Kidney capillary endothelial cell (primary cell): ENCODE data around the gene PHF21A.
"Not testable (repeated sequence)": the region's sequence is repeated elsewhere in the genome, so short reads cannot be mapped to it uniquely, and the experiment has no call there.

Experiments
- DNase-seq: peaks from one replicate; pipeline ENCODE4 v3.0.0-alpha.2; 2018; ENCODE audit warnings: low spot score

PHF21A gene

DNA sequence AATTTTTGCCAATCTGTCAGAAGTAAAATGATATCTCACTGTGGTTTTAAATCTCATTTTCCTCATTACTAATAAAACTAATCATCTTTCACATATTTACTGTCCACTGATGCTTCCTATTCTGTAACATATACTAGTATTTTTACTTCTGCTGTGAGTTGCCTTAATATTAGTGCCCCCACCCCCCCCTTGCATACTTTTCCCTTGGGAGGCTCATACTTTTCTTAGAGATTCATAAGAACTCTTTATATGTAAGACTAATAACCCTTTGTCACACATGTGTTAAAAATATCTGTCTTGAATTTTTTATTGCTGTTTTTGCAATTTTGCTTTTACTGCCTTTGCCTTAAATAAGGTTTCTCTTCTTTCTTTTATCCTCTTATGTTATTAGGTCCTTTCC, 87.2 kb downstream of the PHF21A start:
- no peak for DNase-seq

DNA sequence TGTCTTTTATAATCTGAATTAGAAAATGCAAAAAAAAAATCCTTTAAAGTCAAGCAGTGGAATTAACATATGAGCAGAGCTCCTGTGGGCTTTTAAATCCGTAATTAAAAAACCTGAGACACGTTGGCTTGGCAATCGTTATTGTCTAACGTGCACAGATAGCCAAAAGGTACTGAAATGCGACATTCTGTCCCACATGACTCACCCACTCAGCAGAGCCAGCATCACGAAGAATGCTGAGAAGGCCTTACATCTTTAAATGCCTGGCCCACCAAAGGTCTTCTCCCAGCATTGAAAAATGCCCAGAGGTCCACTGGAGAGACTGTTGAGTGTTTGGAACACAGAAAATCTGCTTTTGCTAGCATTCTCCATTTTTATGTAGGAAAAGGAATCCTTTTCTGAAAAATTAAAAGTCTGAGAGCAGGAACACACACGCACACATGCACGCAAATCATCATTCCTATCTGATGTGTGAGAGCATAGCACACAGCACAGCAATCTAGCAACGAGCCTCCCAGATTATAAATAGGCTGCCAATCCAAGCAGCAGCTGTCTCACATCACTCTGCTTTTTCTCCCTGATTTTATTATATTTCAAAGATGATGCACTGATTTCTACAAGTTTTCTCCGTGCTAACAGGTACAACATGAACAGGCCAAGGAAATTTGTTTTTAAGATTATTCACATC, 94.5 kb downstream of the PHF21A start:
- no peak for DNase-seq

DNA sequence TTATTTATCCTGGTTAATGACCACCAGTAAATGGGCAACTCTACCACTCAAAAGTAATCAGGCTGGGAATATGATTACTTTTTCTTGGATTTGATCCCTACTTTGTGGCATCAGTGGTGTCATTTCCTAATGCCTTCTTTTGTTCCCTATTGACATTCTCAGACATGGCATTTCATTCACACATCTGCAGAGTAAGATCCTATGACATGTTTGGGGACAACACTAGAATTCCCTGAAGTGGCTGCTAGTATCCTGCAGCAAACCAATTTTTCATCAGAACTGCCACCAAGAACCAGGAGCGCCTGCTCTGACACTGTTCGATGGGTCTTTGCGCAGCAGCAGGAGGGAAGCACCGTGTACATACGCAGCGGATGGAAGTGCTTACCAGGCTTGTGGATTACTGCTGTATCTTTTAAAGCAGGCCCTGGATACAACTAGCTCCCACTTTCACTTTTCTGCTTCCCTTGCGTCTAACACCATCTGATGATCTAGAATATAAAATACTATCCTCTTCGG, 101.1 kb downstream of the PHF21A start:
- no peak for DNase-seq

DNA sequence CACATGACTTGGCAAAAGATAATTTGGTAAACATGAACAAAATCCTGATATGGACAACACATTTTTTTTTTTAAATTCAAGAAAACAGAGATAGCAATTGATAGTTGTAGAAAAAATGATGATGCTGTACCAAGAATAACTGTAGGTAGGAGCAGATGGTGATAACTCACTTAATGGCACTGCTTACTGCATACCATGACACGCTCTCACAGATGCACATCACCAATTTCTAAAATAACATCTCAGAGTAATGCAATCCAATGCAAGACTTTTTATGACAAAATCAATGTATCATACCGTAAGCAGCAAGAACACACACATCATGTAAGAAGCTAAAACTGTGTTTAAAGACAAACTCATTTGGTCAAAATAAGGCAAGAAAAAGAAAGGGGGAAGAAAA, 102.6 kb downstream of the PHF21A start:
- no peak for DNase-seq

DNA sequence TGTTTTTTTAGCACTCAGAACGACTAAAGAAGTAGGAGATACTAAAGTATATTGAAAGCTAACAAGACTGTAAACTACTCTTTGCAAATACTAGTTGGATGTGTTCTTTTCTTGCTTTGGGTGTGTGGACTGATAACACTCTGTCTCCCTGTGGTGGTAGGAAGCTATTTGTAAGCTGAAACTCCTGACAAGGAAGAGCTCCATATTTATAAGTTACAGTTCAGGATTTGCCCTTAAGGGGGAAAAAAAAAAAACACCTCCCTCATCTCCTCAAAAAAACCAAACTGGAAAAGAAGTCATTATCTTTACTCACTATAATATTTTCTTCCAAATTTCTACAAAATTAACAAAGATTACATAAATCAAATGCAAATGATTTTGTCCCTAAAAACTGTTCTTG, 103.9 kb downstream of the PHF21A start:
- DNase-seq = no peak

DNA sequence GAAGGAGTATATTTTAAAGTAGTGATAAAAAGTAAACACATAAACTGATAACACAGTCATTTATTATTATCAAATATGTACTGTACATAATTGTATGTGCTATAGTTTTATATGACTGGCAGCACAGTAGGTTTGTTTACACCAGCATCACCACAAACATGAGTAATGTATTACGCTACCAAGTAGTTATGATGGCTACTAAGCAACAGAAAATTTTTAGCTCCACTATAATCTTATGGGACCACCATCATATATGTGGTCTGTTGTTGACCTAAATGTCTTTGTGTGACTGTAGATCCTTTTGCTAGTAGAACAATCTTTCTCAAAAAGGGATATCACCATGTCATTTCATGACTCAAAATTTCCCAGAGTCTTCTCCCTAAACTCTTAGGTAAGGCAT, 105.3 kb downstream of the PHF21A start:
- DNase-seq = no peak

DNA sequence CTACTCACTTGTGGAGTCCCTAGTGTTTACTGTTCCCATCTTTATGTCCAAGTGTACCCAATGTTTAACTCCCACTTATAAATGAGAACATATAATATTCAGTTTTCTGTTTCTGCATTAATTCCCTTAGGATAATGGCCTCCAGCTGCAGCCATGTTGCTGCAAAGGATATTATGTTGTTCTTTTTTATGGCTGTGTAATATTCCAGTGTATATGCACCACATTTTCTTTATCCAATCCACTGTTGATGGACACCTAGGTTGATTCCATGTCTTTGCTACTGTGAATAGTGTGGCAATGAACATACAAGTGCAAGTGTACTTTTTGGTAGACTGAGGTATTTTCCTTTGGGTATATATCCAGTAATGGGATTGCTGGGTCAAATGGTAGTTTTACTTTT, 107.1 kb downstream of the PHF21A start:
- DNase-seq = not testable (repeated sequence)

DNA sequence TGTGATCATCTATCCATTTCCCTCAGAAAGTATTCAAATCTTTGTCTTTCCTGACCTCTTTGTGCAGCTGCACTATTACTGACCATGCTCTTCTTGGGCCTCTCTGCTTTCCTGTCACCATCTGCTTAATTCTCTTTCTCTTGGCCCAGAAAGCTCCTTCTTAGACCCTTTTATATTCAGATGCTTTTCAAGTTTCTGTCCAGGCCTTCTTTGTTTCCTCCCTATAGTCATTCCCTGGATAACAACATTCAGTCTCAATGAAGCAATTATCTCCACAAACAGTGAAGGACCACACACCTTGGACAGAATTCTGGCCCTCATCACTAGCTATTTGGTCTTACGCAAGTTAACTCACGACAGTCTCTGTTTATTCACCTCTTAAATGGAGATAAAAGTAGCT, 109.1 kb downstream of the PHF21A start:
- DNase-seq = no peak

DNA sequence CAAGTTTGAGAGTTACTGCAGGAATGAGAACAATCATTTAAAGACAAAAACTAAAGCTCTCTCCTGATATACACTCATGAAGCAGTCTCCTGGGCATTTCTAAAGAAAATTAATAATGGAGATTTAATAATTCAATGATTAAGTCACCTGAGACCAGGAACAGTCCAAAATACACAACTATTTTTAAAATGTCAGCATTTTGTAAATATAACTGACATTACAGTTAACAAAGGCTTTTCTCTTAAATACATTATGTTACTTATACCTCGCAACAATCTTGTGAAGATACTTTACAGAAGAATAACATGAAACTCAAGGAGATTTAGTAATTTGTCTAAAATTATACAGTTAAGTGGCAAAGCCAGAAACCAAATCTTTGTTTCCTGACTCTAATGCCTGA, 111.2 kb downstream of the PHF21A start:
- DNase-seq = no peak

DNA sequence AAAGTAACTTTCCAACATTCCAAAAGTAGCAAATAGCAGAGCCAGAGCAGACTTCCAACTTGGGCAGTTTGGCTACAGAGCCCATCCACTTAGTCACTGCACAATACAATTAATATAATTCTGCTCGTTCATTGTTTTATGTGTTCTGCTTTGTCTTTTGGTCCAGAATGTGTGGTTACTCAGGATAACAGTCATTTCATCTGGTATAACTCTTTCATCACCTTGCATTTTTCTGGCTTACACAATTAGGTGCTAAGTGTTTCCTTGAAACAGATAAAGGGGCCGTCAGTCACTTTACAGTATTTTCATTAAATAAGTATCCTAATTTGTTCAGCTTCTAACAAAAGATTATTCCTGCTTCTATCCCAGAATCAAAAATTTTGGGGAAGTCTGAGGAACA, 111.6 kb downstream of the PHF21A start:
- no peak for DNase-seq

DNA sequence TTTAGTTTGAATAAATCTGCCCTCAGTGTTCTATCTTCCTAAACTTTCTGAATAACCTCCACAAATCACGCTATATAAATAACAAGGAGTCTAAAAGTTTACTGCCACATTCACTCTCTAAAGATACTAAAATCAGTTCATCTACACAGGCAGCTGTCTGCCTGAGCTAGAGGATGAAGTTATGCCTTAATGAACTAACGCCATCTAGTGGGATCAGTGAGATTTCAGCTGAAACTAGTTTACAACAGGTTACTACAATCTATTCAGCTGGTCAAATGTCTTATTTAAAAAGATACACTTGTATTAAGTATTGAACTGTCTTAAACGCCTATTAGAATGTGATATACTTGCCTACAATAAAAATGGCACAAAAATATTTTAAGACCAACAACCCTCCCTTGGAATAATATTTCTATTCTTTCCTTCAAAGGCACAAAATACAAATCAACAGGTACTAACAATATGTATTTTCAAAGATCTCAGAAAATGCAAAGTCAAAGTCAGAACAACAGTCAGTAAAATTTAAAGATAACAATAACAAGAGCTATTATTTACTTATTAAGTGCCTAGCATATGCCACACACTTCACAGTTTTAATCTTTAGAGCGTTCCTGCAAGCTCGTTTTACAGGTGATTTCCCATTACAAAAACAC, 114.7 kb downstream of the PHF21A start:
- peak; percentile 67 for DNase-seq

DNA sequence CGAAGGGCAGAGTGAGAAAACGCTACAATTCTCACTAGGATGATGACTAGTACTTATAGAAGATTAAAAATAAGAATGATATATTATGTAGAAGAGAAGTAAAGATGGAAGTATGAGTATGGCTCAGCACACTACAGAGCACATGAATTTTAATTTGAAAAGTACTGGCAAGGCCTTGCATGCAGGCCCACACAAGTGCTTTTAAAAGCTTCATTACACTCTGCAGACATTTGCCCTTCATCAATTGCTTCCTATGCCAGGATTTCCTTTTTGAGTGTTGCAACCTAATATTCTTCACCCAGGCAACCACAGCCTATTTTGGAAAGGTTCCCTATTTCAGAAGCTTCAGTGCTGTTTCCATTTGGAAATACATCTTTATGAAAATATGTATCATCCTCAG, 117.7 kb downstream of the PHF21A start:
- no peak for DNase-seq

DNA sequence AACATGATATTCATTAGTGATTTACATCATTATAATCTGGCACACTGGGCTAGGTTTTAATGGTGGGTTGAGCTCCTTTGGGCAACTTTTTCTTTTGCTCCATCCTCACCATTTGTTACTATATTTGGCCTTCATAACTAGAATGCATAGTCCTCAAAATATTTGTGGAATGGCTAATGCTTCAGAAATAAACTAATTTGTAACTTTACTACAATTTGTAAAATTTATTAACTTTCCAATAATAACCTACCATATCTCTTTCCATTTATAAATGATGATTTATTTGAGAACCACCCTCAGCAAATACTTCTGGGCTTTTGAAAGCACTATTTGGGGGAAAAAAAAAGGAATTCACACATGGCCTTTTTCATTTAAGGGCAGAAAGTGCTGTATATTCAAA, 119.1 kb downstream of the PHF21A start:
- no peak for DNase-seq

DNA sequence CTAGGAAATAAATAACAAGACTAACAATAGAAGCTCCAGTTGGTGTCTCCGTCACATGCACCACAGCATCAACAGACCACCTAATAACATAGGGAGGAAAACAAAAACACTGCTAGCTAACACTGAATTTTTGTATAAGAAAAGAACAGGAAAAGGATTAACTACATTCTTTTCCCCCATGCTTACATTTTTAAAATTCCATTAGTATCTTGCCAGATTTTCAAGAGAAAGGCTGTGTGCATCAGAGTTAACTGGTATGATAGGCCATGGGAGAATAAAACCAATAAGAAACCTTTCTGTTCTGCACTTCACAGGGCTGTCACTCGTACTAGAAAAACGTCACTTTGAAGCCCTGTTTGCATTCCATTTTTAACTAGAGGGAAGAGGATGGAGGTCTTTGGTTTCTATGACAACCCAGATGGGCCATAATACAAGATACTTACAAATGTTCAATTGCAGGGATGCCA, 119.8 kb downstream of the PHF21A start:
- DNase-seq = no peak

DNA sequence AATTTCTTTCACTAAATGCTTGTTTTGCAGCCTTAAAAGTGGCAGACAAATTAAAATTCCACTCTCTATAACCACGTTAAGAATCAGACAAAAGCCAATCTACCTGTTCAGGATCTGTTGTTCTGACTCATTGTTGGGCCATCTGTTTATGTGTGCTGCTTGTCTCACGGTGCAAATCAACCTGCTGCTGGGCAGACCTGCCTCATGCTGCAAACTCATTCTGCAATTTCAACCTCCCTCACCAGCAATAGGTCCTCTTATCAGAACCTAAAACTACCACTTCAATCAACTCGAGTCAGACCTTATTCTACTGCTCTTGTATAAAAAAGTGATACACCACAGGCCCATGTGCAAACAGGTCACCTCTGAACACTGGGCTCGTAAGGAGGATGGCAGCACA, 123.7 kb downstream of the PHF21A start:
- no peak for DNase-seq

DNA sequence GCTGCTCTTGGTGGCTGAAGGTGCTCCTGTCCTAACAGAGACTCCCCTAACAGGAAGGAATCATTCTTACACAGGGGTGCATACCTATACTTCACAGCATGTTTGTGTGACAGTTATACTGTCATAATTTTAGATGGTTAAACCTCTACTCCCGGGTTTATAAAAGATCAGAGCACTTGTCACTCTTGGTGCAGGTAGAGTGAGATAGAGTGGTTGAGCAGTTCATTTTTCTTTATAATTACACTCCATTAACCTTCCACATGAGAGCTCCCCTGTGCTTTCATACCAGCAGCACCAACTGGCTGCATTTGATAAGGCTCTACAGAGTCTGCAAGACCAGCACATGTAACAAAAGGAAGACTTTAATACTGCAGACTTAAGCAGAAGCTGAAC, 125.9 kb downstream of the PHF21A start:
- DNase-seq = no peak

DNA sequence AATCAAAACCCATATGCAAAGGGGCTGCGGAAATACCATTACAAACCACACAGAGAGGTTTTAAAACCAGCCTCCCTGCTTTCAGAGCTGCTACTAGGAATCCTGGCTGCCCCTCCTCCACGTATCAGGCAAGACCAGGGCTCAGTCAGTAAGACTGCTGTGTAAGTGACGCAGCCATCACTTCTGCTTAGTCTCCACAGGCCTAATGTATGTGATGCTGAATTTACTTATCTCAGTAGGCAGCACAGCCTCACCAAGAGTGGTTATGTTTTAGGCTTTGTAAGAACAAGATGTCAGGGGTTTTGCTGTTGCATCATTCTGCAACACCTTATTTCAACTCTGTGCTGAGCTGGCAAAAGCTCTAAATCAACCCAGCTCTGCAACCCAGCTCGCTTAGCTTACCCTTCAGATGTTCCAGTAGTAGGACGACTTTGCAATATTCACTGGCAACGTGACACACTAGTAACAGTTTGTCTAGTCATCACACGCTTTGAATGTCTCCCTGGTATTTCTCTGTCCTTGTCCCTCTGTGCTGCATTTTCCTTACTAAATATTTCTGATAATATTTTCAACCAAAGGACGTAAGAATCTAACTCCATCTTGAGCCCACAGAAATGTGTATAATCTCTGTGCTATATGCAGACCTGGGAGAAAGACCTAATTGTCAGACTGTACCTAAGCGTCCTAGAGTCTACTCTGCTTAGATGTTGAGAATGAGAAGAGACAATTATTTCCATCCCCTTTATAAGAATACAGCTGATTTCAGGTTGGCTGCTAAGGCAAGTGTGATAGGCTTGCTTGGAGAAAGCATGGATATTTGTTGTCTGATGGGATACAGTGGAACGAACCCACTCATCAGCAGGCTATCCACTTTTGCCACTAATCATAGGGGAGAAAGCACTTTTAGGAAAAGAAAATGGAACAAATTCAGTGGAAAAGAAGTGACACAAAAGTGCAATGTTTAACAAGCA, 126.6 kb downstream of the PHF21A start:
- DNase-seq = no peak

DNA sequence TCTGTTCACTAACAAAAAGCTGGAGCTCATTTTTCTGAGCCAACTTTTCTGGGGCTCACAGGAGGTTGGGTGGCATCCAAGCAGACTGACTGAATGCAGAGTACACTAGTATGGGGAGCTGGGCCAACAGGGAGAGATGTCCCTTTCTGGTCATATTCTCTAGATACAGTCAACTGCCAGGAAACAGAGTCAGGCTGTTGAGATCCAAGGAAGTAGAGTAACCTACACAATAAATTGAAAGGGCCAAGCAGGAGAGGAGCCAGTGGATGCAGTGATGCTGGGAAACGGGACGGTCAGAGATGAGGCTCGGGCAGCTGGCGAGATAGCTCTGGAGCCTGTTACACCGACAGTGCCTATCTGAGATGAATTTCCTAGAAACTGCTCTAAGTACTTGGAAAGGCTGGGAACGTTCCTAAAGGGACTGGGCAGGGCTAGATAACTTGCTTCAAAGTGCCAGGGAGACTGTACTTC, 127.7 kb downstream of the PHF21A start:
- DNase-seq = no peak

DNA sequence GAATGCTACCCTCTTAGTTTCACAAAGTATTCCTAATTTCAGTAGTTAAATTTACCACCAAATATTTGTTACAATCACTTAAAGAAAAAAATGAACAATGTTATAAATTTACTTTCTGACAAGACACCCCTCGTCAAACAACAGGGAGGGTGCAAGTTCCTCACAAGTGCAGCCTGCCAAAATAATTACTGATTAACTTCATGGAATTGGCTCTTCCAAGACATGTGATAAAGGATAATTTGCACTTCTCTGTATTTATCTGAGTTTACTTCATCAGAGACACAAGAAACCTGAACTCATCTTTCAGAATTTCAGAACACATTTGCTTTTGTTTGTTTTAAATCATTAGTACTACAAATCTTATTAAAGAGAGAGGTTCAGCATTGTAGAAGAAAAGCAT, 132.3 kb downstream of the PHF21A start:
- DNase-seq = no peak

DNA sequence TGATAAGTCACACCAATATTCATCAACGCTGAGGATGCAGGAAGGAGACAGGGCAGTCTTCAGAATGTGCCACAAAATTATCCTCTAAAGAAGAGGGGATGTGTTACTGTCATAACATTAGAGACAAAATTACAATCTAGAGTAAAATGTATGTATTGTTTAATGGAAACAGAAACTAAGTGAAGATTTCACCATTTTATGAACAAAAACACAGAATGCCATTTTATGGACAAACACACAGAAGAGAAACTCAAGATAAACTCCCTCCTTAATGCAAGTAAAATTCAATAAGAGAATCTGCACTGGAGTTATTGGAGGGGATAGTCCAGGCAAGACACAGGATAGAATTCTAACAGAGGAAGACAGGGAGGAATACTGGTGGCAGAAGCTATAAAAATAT, 136.0 kb downstream of the PHF21A start:
- no peak for DNase-seq

DNA sequence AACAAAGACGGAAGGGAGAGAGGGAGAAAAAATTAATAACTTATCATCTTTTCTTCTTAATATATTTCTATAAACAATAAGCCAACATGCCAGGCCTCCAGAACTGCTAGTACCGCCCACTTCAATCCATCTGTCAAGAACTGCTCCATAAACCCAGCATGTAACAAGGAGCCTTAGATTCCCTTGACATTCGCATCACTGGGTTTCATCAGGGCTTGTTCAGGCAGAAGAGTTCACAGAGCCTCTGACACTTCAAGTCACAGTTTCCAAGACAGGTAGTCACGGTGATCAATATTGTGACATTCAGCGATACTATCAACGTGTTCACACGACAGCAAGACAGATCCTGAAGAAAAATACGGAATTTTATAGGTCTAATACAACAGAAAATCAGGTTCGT, 137.1 kb downstream of the PHF21A start:
- DNase-seq = no peak

DNA sequence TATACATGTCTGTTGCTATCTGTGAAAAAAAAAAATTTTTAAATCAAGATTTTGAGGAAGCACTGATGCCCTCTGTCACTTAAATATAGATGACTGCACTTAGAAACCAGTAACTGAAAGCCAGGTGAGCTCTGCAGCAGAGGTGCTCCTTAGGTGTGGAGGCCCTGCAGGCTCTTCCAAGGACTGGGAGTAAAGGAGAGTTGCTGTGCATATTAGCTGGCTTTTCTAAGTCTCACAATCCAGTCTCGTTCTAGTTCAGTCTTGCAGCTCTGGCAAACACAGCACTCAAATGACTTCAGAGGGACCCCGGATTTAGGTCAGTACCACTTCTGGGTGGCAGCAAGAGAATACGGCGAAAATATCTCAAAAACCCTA, 137.8 kb downstream of the PHF21A start:
- no peak for DNase-seq
